GF-D8 (cell line): ENCODE results near the gene SCCPDH.
"Not testable (repeated sequence)": the region's sequence is repeated elsewhere in the genome, so short reads cannot be mapped to it uniquely, and the experiment has no call there.

Source experiments
- DNase-seq: peaks from one replicate; lab custom pipeline; 2025; lab: John Stamatoyannopoulos, UW

The SCCPDH gene

GRCh38 chr1:246801241-246802020 is 77.2 kb downstream of the SCCPDH start:
- DNase-seq, result no peak

GRCh38 chr1:246803373-246803772 is 79.2 kb downstream of the SCCPDH start:
- no peak for DNase-seq

DNA sequence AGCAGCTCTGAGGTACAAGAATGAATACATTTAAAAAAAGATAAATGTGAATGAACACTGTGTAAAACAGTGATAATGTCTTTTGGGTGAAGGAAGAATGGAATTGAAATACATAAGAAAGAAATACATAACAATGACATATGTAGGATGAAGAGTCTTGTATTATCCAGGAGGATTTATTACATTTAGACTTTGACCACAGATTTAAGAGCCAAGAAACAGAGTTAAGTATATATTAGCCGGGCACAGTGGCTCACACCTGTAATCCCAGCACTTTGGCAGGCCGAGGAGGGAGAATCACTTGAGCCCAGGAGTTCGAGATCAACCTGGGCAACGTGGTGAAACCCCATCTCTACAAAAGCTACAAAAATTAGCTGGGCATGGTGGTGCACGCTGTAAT is 79.7 kb downstream of the SCCPDH start:
- DNase-seq, result no peak

GRCh38 chr1:246805135-246805716 is 81.0 kb downstream of the SCCPDH start:
- DNase-seq, result no peak

DNA sequence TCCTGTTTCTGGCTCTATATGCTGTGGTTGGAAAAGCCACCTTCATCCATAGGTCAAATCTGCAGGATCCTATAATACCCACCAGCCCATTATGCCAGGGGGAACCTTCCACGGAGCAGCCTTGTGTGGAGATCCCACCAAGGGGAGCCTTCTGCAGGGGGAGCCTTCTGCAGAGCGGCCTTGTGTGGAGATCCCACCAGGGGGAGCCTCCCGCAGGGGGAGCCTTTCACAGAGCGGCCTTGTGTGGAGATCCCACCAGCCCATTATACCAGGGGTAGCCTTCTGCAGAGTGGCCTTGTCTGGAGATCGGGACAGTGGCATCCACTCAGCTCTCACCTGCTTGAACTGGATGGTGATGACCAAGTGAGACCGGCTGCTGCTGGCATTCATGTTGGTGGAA is 85.3 kb downstream of the SCCPDH start:
- DNase-seq, result no peak

GRCh38 chr1:246811985-246812384 is 87.8 kb downstream of the SCCPDH start:
- no peak for DNase-seq

DNA sequence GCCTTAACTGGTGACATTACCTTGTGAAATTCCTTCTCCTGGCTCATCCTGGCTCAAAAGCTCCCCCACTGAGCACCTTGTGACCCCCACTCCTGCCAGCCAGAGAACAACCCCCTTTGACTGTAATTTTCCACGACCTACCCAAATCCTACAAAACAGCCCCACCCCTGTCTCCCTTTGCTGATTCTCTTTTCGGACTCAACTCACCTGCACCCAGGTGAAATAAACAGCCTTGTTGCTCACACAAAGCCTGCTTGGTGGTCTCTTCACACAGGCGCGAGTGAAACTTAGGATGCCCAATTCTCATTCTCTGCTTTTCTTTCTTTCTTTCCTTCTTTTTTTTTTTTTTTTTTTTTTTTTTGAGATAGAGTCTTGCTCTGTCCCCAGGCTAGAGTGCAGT is 89.1 kb downstream of the SCCPDH start:
- DNase-seq, result not testable (repeated sequence)

DNA sequence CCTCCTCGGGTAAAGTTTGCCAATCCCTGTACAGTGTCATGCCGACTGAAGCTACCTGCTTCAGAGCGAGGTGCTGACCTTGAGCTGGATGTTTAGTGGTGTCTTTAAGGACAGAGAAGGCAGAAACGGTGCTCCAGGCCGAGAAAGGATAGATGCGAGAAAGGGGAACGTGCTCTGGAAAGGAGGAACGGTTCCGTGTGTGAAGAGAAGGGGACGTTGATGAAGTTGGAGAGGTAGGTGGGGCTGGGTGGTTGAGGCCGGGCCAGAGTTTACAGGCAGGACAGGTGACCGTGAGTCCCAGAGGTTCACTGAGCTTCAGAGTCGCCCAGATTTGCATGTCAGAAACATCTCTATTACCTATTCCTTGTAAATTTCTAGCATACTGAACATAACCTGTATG is 90.7 kb downstream of the SCCPDH start:
- no peak for DNase-seq

- DNase-seq, result no peak
Measured at GRCh38 chr1:246815693-246816270, 91.6 kb downstream of the SCCPDH start.
